ENCODE measurements around the gene CTDSPL. TPM values are rescaled to one million over a fixed set of nuclear protein-coding genes. Genes with fewer than 3 reads are reported as not detected.

The CTDSPL gene
- total and polyA plus RNA-seq, 5 donors from 2014 or later: 0.08 to 1.7 TPM; not detected in 3

DNA sequence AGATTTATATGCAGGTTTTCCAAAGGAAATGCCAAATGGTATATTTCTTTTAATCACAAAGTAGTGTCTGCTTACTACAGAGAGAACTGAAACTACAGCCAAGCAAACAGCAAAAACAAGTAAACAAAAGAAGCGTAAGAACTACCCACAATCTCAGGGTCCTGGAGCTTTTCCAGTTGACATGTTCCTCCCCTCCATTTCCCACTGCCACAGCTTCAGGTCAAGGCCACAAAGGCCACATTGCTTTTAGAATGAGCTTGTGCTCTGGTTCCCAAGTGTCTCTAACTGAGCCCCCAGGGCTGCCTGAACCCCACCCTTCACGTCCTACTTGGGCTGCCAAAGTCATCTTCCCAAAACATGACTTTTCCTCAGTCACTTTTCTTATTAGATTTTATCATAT is 24.1 kb downstream of the CTDSPL start:
- no peaks in the 10 kb centered on the region for H3K36me3 Mint-ChIP-seq
- H3K27ac ChIP-seq (ENCODE audit: insufficient read depth, low read length, poor library complexity, severe bottlenecking): no peak overlapping the region
- H3K4me3 ChIP-seq (ENCODE audit: low read depth, low read length): no peak overlapping the region
- H3K27me3 ChIP-seq (ENCODE audit: control insufficient read depth, insufficient read depth, low read length): peaks cover 5% of the 10 kb centered on the region
- no peak overlapping the region for H3K4me3 Mint-ChIP-seq
- no peaks in the 10 kb centered on the region for H3K4me1 ChIP-seq (ENCODE audit: control insufficient read depth, insufficient read depth, low read length, poor library complexity, severe bottlenecking)
- H3K9me3 ChIP-seq (ENCODE audit: control insufficient read depth in 2 of 2, low read length in 2 of 2): no peaks in the 10 kb centered on the region
- DNase-seq (no peak), ATAC-seq (ENCODE audit: low read depth in 2 of 2) (no peak)
- no peak overlapping the region for H3K27ac Mint-ChIP-seq
- peaks cover 25% of the 10 kb centered on the region for H3K27me3 Mint-ChIP-seq
- peaks cover 0 to 1% (median 0%) of the 10 kb centered on the region in 7 donors for H3K9me3 Mint-ChIP-seq
- no peaks in the 10 kb centered on the region for H3K36me3 ChIP-seq (ENCODE audit: control insufficient read depth, insufficient read depth, low read length)
- no peaks in the 10 kb centered on the region for H3K4me1 Mint-ChIP-seq

GRCh38 chr3:37886395-37886794 is 24.7 kb downstream of the CTDSPL start:
- H3K36me3 ChIP-seq (ENCODE audit: control insufficient read depth, insufficient read depth, low read length): no peaks in the 10 kb centered on the region
- ATAC-seq (ENCODE audit: low read depth in 2 of 2) (no peak), DNase-seq (no peak)
- H3K27me3 ChIP-seq (ENCODE audit: control insufficient read depth, insufficient read depth, low read length): peaks cover 5% of the 10 kb centered on the region
- Mint-ChIP-seq H3K36me3 (no peaks in the 10 kb centered on the region), H3K9me3 (peaks cover 0 to 1% (median 0%) of the 10 kb centered on the region in 7 donors), H3K27ac (no peak overlapping the region), H3K27me3 (peaks cover 21% of the 10 kb centered on the region), H3K4me3 (no peak overlapping the region), H3K4me1 (no peaks in the 10 kb centered on the region)
- no peaks in the 10 kb centered on the region for H3K9me3 ChIP-seq (ENCODE audit: control insufficient read depth in 2 of 2, low read length in 2 of 2)
- H3K27ac ChIP-seq (ENCODE audit: insufficient read depth, low read length, poor library complexity, severe bottlenecking): no peak overlapping the region
- H3K4me3 ChIP-seq (ENCODE audit: low read depth, low read length): no peak overlapping the region
- no peaks in the 10 kb centered on the region for H3K4me1 ChIP-seq (ENCODE audit: control insufficient read depth, insufficient read depth, low read length, poor library complexity, severe bottlenecking)

DNA sequence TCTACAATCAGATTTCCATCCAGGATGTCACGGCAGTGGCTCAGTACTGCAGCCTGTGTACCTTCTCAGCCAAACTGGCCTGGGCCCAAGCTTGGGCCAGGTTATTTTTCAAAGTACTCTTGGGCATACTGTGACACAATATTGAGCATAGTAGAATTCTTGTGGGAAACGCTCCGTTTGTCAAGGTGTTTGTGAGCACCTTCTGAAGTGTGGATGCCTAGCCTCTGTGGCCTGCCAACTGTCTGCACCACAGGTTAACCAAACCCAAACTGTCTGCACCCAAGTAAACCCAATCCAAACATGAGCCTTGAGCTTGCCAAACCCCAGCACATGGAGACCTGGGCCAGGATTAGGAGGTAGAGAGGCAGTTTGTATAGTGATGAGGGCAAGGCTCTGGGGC is 25.4 kb downstream of the CTDSPL start:
- H3K36me3 Mint-ChIP-seq: no peaks in the 10 kb centered on the region
- H3K9me3 Mint-ChIP-seq: peaks cover 0 to 1% (median 0%) of the 10 kb centered on the region in 7 donors
- H3K4me1 Mint-ChIP-seq: no peaks in the 10 kb centered on the region
- DNase-seq: no peak
- H3K4me3 ChIP-seq (ENCODE audit: low read depth, low read length): no peak overlapping the region
- H3K27ac Mint-ChIP-seq: no peak overlapping the region
- H3K27ac ChIP-seq (ENCODE audit: insufficient read depth, low read length, poor library complexity, severe bottlenecking): no peak overlapping the region
- H3K4me1 ChIP-seq (ENCODE audit: control insufficient read depth, insufficient read depth, low read length, poor library complexity, severe bottlenecking): no peaks in the 10 kb centered on the region
- no peak overlapping the region for H3K4me3 Mint-ChIP-seq
- no peaks in the 10 kb centered on the region for H3K9me3 ChIP-seq (ENCODE audit: control insufficient read depth in 2 of 2, low read length in 2 of 2)
- peaks cover 7% of the 10 kb centered on the region for H3K27me3 ChIP-seq (ENCODE audit: control insufficient read depth, insufficient read depth, low read length)
- peaks cover 21% of the 10 kb centered on the region for H3K27me3 Mint-ChIP-seq
- no peaks in the 10 kb centered on the region for H3K36me3 ChIP-seq (ENCODE audit: control insufficient read depth, insufficient read depth, low read length)
- no peak for ATAC-seq (ENCODE audit: low read depth in 2 of 2)

DNA sequence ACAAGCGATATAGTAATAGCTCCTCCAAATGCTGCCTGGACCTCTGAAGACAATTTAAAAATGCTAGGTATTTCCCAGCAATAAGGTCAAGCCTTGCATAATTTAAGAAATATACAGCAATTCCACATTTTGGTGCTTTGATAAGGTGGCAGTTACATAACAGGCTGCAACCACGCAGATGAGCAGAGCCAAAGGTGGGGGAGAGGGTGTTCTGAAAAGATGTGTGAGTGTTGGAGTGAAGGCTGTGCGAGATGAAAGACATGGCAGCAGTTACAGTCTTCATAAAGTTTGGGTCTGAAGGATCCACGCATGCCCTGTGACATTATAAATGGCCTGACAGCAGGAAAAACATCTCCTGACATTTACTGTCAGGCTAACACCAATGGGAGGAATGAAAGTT is 26.1 kb downstream of the CTDSPL start:
- H3K9me3 Mint-ChIP-seq: peaks cover 0 to 1% (median 0%) of the 10 kb centered on the region in 7 donors
- Histone ChIP-seq H3K9me3 (ENCODE audit: control insufficient read depth in 2 of 2, low read length in 2 of 2) (no peaks in the 10 kb centered on the region), H3K4me3 (ENCODE audit: low read depth, low read length) (no peak overlapping the region), H3K27ac (ENCODE audit: insufficient read depth, low read length, poor library complexity, severe bottlenecking) (no peak overlapping the region), H3K4me1 (ENCODE audit: control insufficient read depth, insufficient read depth, low read length, poor library complexity, severe bottlenecking) (no peaks in the 10 kb centered on the region), H3K36me3 (ENCODE audit: control insufficient read depth, insufficient read depth, low read length) (no peaks in the 10 kb centered on the region), H3K27me3 (ENCODE audit: control insufficient read depth, insufficient read depth, low read length) (peaks cover 9% of the 10 kb centered on the region)
- no peak for ATAC-seq (ENCODE audit: low read depth in 2 of 2)
- peaks cover 20% of the 10 kb centered on the region for H3K27me3 Mint-ChIP-seq
- no peak overlapping the region for H3K27ac Mint-ChIP-seq
- no peaks in the 10 kb centered on the region for H3K4me1 Mint-ChIP-seq
- no peak overlapping the region for H3K4me3 Mint-ChIP-seq
- no peaks in the 10 kb centered on the region for H3K36me3 Mint-ChIP-seq
- no peak for DNase-seq

GRCh38 chr3:37888421-37888820 is 26.7 kb downstream of the CTDSPL start:
- H3K4me3 ChIP-seq (ENCODE audit: low read depth, low read length): no peak overlapping the region
- Mint-ChIP-seq H3K36me3 (no peaks in the 10 kb centered on the region), H3K9me3 (peaks cover 0 to 1% (median 0%) of the 10 kb centered on the region in 7 donors), H3K4me1 (no peaks in the 10 kb centered on the region), H3K27ac (no peak overlapping the region), H3K27me3 (peaks cover 16% of the 10 kb centered on the region), H3K4me3 (no peak overlapping the region)
- no peak for DNase-seq
- H3K36me3 ChIP-seq (ENCODE audit: control insufficient read depth, insufficient read depth, low read length): no peaks in the 10 kb centered on the region
- H3K4me1 ChIP-seq (ENCODE audit: control insufficient read depth, insufficient read depth, low read length, poor library complexity, severe bottlenecking): no peaks in the 10 kb centered on the region
- H3K27ac ChIP-seq (ENCODE audit: insufficient read depth, low read length, poor library complexity, severe bottlenecking): no peak overlapping the region
- no peaks in the 10 kb centered on the region for H3K9me3 ChIP-seq (ENCODE audit: control insufficient read depth in 2 of 2, low read length in 2 of 2)
- ATAC-seq (ENCODE audit: low read depth in 2 of 2): no peak
- H3K27me3 ChIP-seq (ENCODE audit: control insufficient read depth, insufficient read depth, low read length): peaks cover 9% of the 10 kb centered on the region

- peaks cover 0 to under 1% (median 0%) of the 10 kb centered on the region in 7 donors for H3K9me3 Mint-ChIP-seq
- no peak overlapping the region for H3K27ac ChIP-seq (ENCODE audit: insufficient read depth, low read length, poor library complexity, severe bottlenecking)
- ATAC-seq (ENCODE audit: low read depth in 2 of 2): no peak
Observed at GRCh38 chr3:37890522-37890921, 28.8 kb downstream of the CTDSPL start.

GRCh38 chr3:37891227-37891626 is 29.5 kb downstream of the CTDSPL start:
- Histone ChIP-seq H3K36me3 (ENCODE audit: control insufficient read depth, insufficient read depth, low read length) (no peaks in the 10 kb centered on the region), H3K27ac (ENCODE audit: insufficient read depth, low read length, poor library complexity, severe bottlenecking) (no peak overlapping the region), H3K27me3 (ENCODE audit: control insufficient read depth, insufficient read depth, low read length) (peaks cover 3% of the 10 kb centered on the region), H3K4me1 (ENCODE audit: control insufficient read depth, insufficient read depth, low read length, poor library complexity, severe bottlenecking) (no peaks in the 10 kb centered on the region), H3K4me3 (ENCODE audit: low read depth, low read length) (no peak overlapping the region), H3K9me3 (ENCODE audit: control insufficient read depth in 2 of 2, low read length in 2 of 2) (no peaks in the 10 kb centered on the region)
- no peak for DNase-seq
- Mint-ChIP-seq H3K4me1 (no peaks in the 10 kb centered on the region), H3K4me3 (no peak overlapping the region), H3K36me3 (no peaks in the 10 kb centered on the region), H3K27ac (no peak overlapping the region), H3K9me3 (peaks cover 0 to 1% (median 0%) of the 10 kb centered on the region in 7 donors), H3K27me3 (peaks cover 10% of the 10 kb centered on the region)
- no peak for ATAC-seq (ENCODE audit: low read depth in 2 of 2)

More at GRCh38 chr3:37890522-37890921, 28.8 kb downstream of the CTDSPL start:
- H3K9me3 ChIP-seq (ENCODE audit: control insufficient read depth in 2 of 2, low read length in 2 of 2): no peaks in the 10 kb centered on the region
- no peak overlapping the region for H3K27ac Mint-ChIP-seq
- H3K27me3 Mint-ChIP-seq: peaks cover 8% of the 10 kb centered on the region
- no peaks in the 10 kb centered on the region for H3K4me1 ChIP-seq (ENCODE audit: control insufficient read depth, insufficient read depth, low read length, poor library complexity, severe bottlenecking)
- H3K4me3 ChIP-seq (ENCODE audit: low read depth, low read length): no peak overlapping the region
- no peaks in the 10 kb centered on the region for H3K4me1 Mint-ChIP-seq
- no peaks in the 10 kb centered on the region for H3K36me3 ChIP-seq (ENCODE audit: control insufficient read depth, insufficient read depth, low read length)
- H3K36me3 Mint-ChIP-seq: no peaks in the 10 kb centered on the region
- DNase-seq: no peak
- no peak overlapping the region for H3K4me3 Mint-ChIP-seq
- peaks cover 9% of the 10 kb centered on the region for H3K27me3 ChIP-seq (ENCODE audit: control insufficient read depth, insufficient read depth, low read length)

GRCh38 chr3:37892927-37893600 is 31.4 kb downstream of the CTDSPL start:
- no peak overlapping the region for H3K4me3 ChIP-seq (ENCODE audit: low read depth, low read length)
- H3K36me3 ChIP-seq (ENCODE audit: control insufficient read depth, insufficient read depth, low read length): no peaks in the 10 kb centered on the region
- Mint-ChIP-seq H3K4me1 (no peaks in the 10 kb centered on the region), H3K4me3 (no peak overlapping the region), H3K9me3 (peaks cover 0 to 1% (median 0%) of the 10 kb centered on the region in 7 donors), H3K36me3 (no peaks in the 10 kb centered on the region), H3K27ac (no peak overlapping the region), H3K27me3 (peaks cover 20% of the 10 kb centered on the region)
- DNase-seq (no peak), ATAC-seq (ENCODE audit: low read depth in 2 of 2) (no peak)
- H3K4me1 ChIP-seq (ENCODE audit: control insufficient read depth, insufficient read depth, low read length, poor library complexity, severe bottlenecking): no peaks in the 10 kb centered on the region
- H3K9me3 ChIP-seq (ENCODE audit: control insufficient read depth in 2 of 2, low read length in 2 of 2): no peaks in the 10 kb centered on the region
- no peak overlapping the region for H3K27ac ChIP-seq (ENCODE audit: insufficient read depth, low read length, poor library complexity, severe bottlenecking)
- H3K27me3 ChIP-seq (ENCODE audit: control insufficient read depth, insufficient read depth, low read length): peaks cover 3% of the 10 kb centered on the region
